SK-N-SH treated with all-trans-retinoic acid at 6 μM for 48 hours (cell line): ENCODE data around the gene CA5B.

Experiments
- ATAC-seq: fragments of 200-7000 bp; cut with Tn5 transposase; 3 replicates; pipeline ENCODE4 v1.9.1; 2020; ENCODE audit warnings: mild to moderate bottlenecking, moderate library complexity
- ARNTL ChIP-seq: fragments of 450-650 bp; formaldehyde crosslinking; IDR thresholded peaks from 2 replicates; pipeline ENCODE4 v1.5.0; 2020; ENCODE audit warnings: low read depth, mild to moderate bottlenecking, moderate library complexity, borderline replicate concordance
- CSDC2 ChIP-seq: fragments of 250-450 bp; sonication (Bioruptor Pico); IDR thresholded peaks from 2 replicates; pipeline ENCODE4 v1.5.0; 2020; ENCODE audit warnings: mild to moderate bottlenecking, moderate library complexity
- GLIS3 ChIP-seq: fragments of 250-450 bp; sonication (Bioruptor Pico); IDR thresholded peaks from 2 replicates; pipeline ENCODE4 v1.5.0; 2020; ENCODE audit warnings: mild to moderate bottlenecking, moderate library complexity
- ISL1 ChIP-seq: fragments of 250-450 bp; sonication (Bioruptor Pico); IDR thresholded peaks from 2 replicates; pipeline ENCODE4 v2.1.2; 2022; ENCODE audit warnings: mild to moderate bottlenecking, moderate library complexity
- OSR1 ChIP-seq: fragments of 250-450 bp; sonication (Bioruptor Pico); IDR thresholded peaks from 2 replicates; pipeline ENCODE4 v1.8.0; 2022; ENCODE audit warnings: moderate library complexity, mild to moderate bottlenecking, inconsistent platforms
- PATZ1 ChIP-seq: fragments of 250-450 bp; sonication (Bioruptor Pico); IDR thresholded peaks from 2 replicates; pipeline ENCODE4 v1.8.0; 2020; ENCODE audit warnings: mild to moderate bottlenecking, moderate library complexity, borderline replicate concordance
- PPARA ChIP-seq: fragments of 250-450 bp; sonication (Bioruptor Pico); IDR thresholded peaks from 2 replicates; pipeline ENCODE4 v1.5.0; 2020; ENCODE audit warnings: mild to moderate bottlenecking, borderline replicate concordance
- RARB ChIP-seq: fragments of 250-450 bp; sonication (Bioruptor Pico); IDR thresholded peaks from 2 replicates; pipeline ENCODE4 v1.8.0; 2021; ENCODE audit warnings: mild to moderate bottlenecking, moderate library complexity
- SNAI2 ChIP-seq: fragments of 250-450 bp; sonication (Bioruptor Pico); IDR thresholded peaks from 2 replicates; pipeline ENCODE4 v1.5.0; 2020; ENCODE audit warnings: mild to moderate bottlenecking, moderate library complexity
- TCF4 ChIP-seq: fragments of 250-450 bp; sonication (Bioruptor Pico); IDR thresholded peaks from 2 replicates; pipeline ENCODE4 v1.8.0; 2021; ENCODE audit warnings: mild to moderate bottlenecking, moderate library complexity, borderline replicate concordance
- TOX ChIP-seq: fragments of 250-450 bp; sonication (Bioruptor Pico); IDR thresholded peaks from 2 replicates; pipeline ENCODE4 v1.8.0; 2021; ENCODE audit warnings: mild to moderate bottlenecking, moderate library complexity, borderline replicate concordance
- ZC3H10 ChIP-seq: fragments of 250-450 bp; sonication (Bioruptor Pico); IDR thresholded peaks from 2 replicates; pipeline ENCODE4 v1.5.1; 2021; ENCODE audit warnings: mild to moderate bottlenecking, moderate library complexity
- ZFP30 ChIP-seq: fragments of 450-650 bp; formaldehyde crosslinking; IDR thresholded peaks from 2 replicates; pipeline ENCODE4 v1.5.0; 2022; ENCODE audit warnings: mild to moderate bottlenecking, moderate library complexity
- ZNF565 ChIP-seq: fragments of 450-650 bp; formaldehyde crosslinking; conservative IDR thresholded peaks from 2 replicates; pipeline ENCODE4 v1.5.0; 2020; ENCODE audit warnings: low read depth, mild to moderate bottlenecking, moderate library complexity
- ZNF70 ChIP-seq: fragments of 450-650 bp; formaldehyde crosslinking; IDR thresholded peaks from 2 replicates; pipeline ENCODE4 v1.5.0; 2020; ENCODE audit warnings: mild to moderate bottlenecking, moderate library complexity
- ZNF8 ChIP-seq: fragments of 450-650 bp; formaldehyde crosslinking; IDR thresholded peaks from 2 replicates; pipeline ENCODE4 v1.5.0; 2020; ENCODE audit warnings: mild to moderate bottlenecking, moderate library complexity
- TF ChIP-seq, protein P1 (sequence below): fragments of 250-450 bp; sonication (Bioruptor Pico); IDR thresholded peaks from 2 replicates; pipeline ENCODE4 v1.8.0; 2021; ENCODE audit warnings: low read depth, mild to moderate bottlenecking, moderate library complexity, borderline replicate concordance
- TF ChIP-seq, protein P2 (sequence below): fragments of 250-450 bp; sonication (Bioruptor Pico); IDR thresholded peaks from 2 replicates; pipeline ENCODE4 v1.5.0; 2020; ENCODE audit warnings: mild to moderate bottlenecking, moderate library complexity
- TF ChIP-seq, protein P3 (sequence below): fragments of 250-450 bp; sonication (Bioruptor Pico); IDR thresholded peaks from 2 replicates; pipeline ENCODE4 v1.5.1; 2020; ENCODE audit warnings: low read depth, mild to moderate bottlenecking, moderate library complexity
- TF ChIP-seq, protein P4 (sequence below): fragments of 250-450 bp; sonication (Bioruptor Pico); IDR thresholded peaks from 2 replicates; pipeline ENCODE4 v1.5.1; 2021; ENCODE audit warnings: mild to moderate bottlenecking, moderate library complexity

Gene CA5B

GRCh38 chrX:15750611-15751154 lies 12.6 kb downstream of the CA5B start:
- ATAC-seq = no peak
- no peak for TF ChIP-seq ZNF565 (CRISPR knock-in tag)
- TF ChIP-seq, protein P1, sequence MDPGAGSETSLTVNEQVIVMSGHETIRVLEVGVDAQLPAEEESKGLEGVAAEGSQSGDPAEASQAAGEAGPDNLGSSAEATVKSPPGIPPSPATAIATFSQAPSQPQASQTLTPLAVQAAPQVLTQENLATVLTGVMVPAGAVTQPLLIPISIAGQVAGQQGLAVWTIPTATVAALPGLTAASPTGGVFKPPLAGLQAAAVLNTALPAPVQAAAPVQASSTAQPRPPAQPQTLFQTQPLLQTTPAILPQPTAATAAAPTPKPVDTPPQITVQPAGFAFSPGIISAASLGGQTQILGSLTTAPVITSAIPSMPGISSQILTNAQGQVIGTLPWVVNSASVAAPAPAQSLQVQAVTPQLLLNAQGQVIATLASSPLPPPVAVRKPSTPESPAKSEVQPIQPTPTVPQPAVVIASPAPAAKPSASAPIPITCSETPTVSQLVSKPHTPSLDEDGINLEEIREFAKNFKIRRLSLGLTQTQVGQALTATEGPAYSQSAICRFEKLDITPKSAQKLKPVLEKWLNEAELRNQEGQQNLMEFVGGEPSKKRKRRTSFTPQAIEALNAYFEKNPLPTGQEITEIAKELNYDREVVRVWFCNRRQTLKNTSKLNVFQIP = no peak
- no peak for TF ChIP-seq OSR1 (CRISPR knock-in tag)
- TF ChIP-seq PATZ1 (CRISPR knock-in tag) = no peak
- no peak for TF ChIP-seq CSDC2
- TF ChIP-seq ZNF70 (CRISPR knock-in tag) = no peak
- no peak for TF ChIP-seq ARNTL (CRISPR knock-in tag)
- TF ChIP-seq, protein P2, sequence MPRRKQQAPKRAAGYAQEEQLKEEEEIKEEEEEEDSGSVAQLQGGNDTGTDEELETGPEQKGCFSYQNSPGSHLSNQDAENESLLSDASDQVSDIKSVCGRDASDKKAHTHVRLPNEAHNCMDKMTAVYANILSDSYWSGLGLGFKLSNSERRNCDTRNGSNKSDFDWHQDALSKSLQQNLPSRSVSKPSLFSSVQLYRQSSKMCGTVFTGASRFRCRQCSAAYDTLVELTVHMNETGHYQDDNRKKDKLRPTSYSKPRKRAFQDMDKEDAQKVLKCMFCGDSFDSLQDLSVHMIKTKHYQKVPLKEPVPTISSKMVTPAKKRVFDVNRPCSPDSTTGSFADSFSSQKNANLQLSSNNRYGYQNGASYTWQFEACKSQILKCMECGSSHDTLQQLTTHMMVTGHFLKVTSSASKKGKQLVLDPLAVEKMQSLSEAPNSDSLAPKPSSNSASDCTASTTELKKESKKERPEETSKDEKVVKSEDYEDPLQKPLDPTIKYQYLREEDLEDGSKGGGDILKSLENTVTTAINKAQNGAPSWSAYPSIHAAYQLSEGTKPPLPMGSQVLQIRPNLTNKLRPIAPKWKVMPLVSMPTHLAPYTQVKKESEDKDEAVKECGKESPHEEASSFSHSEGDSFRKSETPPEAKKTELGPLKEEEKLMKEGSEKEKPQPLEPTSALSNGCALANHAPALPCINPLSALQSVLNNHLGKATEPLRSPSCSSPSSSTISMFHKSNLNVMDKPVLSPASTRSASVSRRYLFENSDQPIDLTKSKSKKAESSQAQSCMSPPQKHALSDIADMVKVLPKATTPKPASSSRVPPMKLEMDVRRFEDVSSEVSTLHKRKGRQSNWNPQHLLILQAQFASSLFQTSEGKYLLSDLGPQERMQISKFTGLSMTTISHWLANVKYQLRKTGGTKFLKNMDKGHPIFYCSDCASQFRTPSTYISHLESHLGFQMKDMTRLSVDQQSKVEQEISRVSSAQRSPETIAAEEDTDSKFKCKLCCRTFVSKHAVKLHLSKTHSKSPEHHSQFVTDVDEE (CRISPR knock-in tag) = no peak
- TF ChIP-seq, protein P3, sequence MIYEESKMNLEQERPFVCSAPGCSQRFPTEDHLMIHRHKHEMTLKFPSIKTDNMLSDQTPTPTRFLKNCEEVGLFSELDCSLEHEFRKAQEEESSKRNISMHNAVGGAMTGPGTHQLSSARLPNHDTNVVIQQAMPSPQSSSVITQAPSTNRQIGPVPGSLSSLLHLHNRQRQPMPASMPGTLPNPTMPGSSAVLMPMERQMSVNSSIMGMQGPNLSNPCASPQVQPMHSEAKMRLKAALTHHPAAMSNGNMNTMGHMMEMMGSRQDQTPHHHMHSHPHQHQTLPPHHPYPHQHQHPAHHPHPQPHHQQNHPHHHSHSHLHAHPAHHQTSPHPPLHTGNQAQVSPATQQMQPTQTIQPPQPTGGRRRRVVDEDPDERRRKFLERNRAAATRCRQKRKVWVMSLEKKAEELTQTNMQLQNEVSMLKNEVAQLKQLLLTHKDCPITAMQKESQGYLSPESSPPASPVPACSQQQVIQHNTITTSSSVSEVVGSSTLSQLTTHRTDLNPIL = no peak
- TF ChIP-seq SNAI2 (CRISPR knock-in tag) = no peak
- no peak for TF ChIP-seq GLIS3
- no peak for TF ChIP-seq ZFP30 (CRISPR knock-in tag)
- TF ChIP-seq TCF4 (CRISPR knock-in tag) = no peak

- ATAC-seq = no peak
- TF ChIP-seq OSR1 (CRISPR knock-in tag) (no peak), PATZ1 (CRISPR knock-in tag) (no peak), ZNF8 (CRISPR knock-in tag) (no peak), GLIS3 (no peak), RARB (CRISPR knock-in tag) (no peak), SNAI2 (CRISPR knock-in tag) (no peak), TOX (CRISPR knock-in tag) (no peak), ZNF565 (CRISPR knock-in tag) (no peak), TCF4 (CRISPR knock-in tag) (no peak), ZC3H10 (CRISPR knock-in tag) (no peak), ISL1 (CRISPR knock-in tag) (no peak), PPARA (CRISPR knock-in tag) (no peak), CSDC2 (no peak)
- TF ChIP-seq, protein P2 (CRISPR knock-in tag) = no peak
- TF ChIP-seq, protein P1 = no peak
- TF ChIP-seq, protein P4, sequence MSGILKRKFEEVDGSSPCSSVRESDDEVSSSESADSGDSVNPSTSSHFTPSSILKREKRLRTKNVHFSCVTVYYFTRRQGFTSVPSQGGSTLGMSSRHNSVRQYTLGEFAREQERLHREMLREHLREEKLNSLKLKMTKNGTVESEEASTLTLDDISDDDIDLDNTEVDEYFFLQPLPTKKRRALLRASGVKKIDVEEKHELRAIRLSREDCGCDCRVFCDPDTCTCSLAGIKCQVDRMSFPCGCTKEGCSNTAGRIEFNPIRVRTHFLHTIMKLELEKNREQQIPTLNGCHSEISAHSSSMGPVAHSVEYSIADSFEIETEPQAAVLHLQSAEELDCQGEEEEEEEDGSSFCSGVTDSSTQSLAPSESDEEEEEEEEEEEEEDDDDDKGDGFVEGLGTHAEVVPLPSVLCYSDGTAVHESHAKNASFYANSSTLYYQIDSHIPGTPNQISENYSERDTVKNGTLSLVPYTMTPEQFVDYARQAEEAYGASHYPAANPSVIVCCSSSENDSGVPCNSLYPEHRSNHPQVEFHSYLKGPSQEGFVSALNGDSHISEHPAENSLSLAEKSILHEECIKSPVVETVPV = no peak
- TF ChIP-seq, protein P3 = no peak
These were observed 13.2 kb downstream of the CA5B start for GRCh38 chrX:15751155-15751819.
